ENCODE data around the gene SLAIN1.

The SLAIN1 gene

DNA sequence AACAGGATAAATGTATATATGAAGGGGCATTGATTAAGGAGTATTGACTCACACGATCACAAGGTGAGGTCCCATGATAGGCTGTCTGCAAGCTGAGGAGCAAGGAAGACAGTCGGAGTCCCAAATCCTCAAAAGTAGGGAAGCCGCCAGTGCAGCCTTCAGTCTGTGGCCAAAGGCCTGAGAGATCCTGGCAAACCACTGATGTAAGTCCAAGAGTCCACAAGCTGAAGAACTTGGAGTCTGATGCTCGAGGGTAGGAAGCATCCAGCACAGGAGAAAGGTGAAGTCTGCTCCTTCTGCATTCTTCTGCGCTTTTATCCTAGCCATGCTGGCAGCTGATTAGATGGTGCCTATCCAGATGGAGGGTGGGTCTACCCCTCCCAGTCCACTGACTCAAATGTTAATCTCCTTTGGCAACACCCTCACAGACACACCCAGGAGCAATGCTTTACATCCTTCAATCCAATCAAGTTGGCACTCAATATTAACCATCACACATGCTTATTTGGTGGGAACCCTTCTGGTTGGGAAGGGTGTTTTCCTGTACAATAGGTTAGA, 55.1 kb downstream of the SLAIN1 start:
- DNase-seq, result no peak

DNA sequence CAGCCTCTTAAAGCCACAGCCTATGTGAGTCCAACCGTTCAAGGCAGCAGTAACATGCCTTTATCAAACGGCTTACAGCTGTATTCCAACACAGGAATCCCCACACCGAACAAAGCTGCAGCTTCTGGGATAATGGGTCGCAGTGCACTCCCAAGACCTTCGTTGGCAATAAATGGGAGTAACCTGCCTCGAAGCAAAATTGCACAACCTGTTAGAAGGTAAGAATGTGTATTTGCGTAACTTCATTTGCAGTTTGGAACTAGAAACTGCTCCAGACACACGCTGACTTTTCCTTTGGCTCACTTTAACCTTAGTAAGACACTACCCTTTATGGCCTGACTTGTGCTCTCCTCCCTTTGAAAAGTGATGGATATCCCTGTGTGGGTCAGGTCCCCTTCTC, 63.4 kb downstream of the SLAIN1 start:
- no peak for DNase-seq

DNA sequence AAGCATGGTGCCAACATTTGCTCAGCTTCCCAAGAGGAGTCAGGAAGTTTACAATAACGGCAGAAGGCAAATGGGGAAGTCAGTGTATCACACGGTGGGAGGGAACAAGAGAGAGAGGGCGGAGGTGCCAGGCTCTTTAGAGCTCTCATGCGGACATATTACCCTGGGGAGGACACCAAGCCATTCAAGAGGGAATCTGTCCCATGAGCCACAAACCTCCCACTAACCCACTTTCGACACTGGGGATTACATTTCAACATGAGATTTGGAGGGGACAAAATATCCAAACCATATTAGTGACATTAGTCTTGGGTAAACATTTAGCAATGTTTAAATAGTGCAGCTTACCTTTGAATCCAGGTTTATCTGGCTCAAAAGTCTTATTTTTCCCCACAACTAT, 69.9 kb downstream of the SLAIN1 start:
- DNase-seq, result no peak

DNA sequence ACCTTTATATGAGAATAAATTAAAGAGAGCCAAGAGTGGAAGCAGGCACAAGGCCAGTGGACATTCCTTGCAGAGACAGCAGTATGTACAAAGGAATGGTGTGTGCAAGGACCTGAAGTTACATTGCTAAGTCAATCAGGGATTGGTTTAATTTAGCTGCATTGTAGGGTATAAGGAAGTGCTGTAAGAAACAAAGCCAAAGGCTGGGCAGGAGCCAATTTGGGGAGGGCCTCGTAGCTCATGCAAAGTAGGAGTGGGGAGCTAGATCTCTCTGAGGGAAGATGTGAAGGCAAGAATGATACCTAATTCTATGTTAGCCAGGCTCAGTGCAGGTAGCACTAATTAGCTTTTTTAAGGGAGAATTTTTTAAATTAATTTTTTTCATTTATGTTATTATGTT, 76.7 kb downstream of the SLAIN1 start:
- DNase-seq, result no peak

DNA sequence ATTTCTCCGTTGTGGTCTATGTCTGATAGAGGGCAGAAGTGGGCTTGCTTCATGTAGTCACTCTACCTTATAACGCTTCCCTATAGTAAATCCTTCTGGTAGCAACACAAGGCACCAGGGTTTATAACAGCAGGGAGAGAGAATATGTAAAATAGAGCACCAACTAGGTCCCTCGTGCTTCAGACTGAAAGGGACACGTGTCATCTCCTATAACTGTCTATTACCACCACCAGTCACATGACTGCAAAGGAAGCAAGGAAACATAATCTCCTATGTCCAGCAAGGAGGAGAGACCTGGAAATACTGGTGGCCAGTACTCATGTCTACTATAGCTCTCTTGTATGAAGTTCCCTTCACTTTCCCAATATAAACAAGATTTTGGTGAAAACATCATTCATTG, 79.2 kb downstream of the SLAIN1 start:
- DNase-seq, result no peak

DNA sequence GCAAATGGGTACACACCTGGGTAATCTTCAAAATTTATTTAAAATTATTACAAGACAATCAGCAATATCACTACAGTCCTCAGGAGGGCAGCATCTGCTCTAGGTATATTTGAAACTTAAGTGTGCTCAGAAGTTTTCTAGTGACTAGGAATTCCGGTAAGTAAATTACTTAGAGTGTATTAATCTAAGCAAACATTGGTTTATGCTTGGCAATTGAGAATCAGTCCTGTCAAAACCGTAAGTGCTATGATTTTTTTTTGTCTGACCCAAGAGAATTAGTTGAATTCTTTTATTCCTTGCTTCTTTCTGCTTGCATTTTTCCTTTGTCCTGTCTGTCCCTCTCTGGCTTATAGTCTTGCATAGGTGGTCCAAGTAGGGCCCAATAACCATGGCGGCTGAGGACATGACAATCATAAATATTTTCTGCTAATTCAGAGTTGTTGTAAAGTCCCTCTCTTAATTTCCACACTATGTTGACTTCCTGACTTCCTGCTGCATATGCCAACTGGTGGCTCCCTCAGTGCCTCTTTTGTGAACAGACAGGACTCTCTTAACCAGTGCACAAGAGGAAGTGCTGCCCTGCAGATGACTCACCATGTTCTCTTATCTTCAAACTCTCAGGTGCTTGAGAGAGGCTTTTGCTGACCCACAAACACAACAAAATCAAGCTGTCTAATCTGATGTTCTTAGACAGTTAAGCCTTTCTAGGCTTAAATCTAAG, 82.2 kb downstream of the SLAIN1 start:
- DNase-seq, result peak; percentile 45

DNA sequence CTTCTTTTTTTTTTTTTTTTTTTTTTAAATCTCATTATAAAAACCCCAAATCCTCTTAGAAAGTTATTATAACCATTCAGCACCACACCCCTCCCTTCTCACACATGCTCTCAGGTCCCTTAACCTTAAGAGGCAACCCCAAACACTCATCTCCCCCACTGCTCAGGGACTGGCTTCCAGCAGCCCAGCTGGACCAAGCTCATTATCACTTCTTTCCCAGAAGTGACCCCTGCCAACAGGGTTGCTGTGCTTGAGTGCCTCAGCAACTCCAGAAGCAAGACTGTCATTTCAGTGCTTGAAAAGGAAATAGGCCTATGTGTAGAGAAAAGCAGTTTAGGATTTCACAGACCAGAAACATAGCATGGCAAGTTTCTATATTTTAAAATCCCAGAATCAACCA, 84.3 kb downstream of the SLAIN1 start:
- no peak for DNase-seq

DNA sequence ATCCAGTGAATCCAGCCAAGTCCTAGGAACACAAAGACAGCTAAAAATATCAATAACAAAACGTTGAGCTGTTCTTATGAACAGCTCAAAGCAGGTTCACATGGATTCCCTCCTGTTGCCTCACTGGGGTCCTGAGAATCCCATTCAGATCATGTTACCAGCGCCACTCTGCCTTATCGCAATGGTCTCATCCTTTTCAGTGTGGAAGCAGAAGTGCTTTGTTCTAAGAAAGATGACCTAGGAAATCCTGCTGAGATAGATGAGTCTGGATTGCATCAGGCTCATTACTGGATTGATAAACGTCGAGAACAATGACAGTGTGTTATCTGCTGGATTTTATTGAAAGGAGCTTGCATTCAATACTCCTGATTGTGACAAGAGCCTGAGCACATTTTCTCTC, 87.0 kb downstream of the SLAIN1 start:
- no peak for DNase-seq

DNA sequence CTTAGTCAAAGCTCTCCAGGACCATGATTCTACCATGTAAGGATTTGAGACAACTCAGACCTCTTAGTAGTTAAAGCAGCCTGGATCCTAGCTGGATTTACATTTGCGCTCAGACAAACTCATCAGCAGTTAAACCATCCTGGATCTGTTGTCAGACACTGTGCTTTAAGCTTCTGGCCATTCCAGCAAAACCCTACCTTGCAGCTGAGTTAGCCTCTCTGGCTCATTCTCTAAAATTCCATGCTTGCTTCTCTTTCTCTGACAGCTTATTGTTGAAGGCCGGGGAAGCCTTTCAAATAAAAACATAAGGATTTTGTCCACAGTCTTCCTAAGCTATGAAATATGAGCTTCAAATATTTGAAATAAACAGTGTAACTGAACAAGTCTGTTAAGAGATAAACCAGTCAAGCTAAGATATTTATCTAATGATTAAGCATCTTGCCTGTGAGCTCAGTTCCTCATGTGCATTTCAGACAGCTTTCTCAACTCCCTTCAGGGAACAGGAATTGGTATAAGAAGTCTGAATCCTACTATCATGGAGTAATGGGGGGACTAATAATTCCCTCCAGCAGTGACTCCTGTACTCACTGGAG, 89.3 kb downstream of the SLAIN1 start:
- no peak for DNase-seq

DNA sequence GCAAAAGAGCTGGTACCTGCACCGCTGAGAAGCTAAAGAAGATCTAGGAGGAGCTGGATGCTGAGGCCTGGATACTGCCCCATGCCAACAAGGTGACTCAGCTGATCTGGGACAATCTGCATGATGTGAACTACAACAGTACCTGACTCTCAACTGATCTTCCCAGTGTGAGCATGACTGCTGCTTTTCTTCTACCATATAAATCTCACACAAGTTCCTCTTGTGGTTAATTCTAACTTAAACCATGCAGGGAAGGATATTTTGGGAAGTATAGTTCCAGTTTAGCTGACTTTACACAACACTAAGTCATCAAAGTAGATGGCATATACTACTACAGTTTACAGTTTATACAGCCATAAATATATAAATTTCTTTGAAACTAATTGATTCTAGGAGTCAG, 91.9 kb downstream of the SLAIN1 start:
- no peak for DNase-seq

DNA sequence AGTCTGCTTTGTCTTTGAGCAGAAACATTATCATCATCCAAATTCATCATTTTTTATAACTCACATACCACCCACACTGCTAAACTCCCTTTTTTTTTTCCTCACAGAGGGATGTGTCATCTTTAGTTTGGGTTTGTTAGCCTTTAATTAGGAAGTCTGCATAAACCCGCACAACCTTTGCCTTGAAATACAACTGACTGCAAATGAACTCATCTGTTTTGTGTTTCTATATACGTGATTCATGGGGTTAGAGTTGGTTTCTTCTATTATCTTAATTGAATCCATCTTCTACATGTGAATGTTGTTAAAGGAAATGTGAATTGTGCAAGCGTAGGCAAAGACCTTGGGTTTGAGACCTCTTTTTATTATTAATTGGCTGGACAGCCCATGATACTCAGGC, 102.7 kb downstream of the SLAIN1 start:
- no peak for DNase-seq

DNA sequence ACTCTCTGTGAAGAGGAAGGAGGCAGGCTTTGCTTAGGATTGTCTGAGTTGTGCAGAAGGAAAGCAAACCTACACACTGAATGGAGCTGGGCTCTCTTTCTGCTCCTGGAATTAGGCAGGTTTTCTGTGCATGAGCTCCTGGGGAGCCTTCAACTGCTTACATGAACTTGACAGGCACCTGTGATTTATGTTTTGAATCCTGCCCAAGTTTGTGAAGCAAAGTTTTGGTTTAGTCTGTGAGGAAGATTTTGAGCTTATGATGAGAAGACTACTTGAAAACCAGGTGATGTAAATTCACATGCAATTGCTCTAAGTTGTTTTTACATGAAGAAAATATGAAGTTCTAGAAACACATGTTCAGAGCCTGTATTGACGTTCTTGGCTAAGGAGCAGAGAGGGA, 109.0 kb downstream of the SLAIN1 start:
- no peak for DNase-seq

DNA sequence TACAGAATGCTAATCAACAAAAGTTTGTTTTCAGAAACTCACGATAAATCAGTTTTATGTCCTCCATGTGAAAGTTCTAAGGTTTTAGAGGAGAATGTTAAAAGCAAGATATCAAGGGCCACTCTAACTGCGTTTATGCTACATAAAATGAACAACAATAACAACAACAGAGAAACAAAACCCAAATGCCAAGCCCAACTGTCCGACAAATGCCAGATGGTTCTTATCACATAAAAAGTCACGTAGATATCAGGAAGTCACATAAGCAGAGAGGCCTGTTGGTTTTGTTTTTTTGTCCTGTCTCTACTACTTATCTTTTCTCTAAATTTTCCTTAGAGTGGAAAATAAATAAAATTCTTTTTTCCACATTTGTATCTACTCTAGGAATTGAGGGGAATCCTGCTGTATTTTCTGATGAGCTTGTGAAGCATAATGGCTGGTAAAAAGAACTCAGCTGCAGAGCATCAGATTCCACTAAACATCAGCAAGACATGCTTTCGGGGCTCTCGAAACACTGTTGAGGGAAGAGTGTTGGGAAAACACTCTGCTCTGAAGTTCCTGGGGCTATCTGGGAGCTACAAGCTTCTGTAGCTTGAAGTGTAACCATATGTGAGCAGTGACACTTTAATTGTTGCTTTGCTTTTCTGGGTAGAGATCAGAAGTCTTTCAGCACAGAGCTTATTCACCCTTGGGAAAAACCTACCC, 110.1 kb downstream of the SLAIN1 start:
- no peak for DNase-seq

DNA sequence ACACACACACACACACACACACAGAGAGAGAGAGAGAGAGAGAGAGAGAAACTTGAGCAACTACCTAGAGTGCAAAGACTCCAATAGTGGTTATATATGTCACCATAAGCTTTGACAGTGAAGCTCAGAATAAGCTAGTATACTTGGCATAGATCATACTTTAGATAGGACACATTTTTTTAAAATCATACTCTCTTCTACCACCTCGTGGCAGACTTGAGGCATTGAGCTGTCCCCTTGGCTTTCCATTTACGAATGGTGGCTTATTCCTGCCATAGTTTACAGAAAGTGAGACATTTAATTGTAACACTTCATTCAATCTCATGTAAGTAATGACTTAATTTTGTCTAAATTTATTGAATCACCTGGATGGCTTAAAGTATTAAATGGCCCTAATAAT, 112.9 kb downstream of the SLAIN1 start:
- no peak for DNase-seq

DNA sequence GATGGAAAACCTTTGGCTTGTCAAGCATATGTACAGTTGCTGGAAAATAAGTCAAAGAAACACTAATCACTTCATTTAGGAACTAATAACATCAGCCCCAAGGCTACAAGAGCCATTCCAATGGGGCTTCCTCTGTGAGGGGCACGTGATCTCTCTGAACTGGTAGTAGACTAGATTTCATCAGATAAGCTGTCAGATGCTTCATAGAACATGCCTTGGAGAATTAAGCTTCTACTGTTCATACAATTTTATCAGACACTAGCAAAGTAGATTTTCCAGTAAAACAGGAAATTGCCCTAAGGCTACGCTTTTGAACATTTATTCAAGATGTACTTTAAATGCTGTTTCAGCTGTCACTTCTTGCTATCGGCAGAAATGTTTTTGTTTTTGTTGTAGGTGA, 113.4 kb downstream of the SLAIN1 start:
- no peak for DNase-seq

DNA sequence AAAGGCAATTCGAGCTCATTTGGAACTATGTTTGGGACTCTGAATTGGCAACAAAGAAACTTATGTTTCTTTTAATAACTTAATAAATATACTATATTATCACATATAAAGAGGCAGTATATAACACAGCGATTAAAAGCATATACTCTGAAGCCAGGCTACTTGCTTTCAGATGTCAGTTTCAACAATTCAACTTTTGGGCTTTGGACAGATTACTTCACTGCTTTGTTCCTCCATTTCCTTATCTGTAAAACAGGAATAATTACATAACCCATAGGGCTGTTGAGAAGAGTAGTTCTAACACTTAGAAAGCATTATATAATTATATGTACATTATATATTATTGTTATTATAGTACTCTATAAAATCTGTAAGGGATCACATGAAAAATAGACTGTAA, 113.9 kb downstream of the SLAIN1 start:
- DNase-seq, result no peak

DNA sequence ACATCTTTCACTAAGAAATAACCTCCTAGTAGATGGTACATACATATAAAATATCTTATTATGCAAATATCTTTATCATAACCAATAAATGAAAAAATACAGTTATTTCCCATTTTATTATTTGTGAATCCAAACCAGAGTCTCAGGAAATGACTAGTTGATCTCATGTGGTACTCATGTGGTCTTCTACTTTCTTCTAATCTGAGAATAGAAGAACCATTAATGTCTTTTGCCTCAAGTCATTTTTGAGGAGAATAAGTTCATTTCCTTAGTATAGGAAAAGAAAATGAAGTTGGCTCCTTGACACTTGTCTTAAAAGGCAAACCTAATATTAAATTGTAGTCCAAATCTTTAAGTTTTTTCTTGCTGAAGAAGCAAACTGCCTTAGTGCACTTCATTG, 114.5 kb downstream of the SLAIN1 start:
- no peak for DNase-seq

All from retina (tissue), 1 donor.